ENCODE measurements around the gene DBP. TPM values are rescaled to one million over a fixed set of nuclear protein-coding genes. Genes with fewer than 3 reads are reported as not detected.

DBP gene
- total and polyA plus RNA-seq, 2 of the 13 experiments (the other 11 are each of a cell fraction or from before 2014, with no cell fraction given) = 1.7 to 5.8 TPM

DNA sequence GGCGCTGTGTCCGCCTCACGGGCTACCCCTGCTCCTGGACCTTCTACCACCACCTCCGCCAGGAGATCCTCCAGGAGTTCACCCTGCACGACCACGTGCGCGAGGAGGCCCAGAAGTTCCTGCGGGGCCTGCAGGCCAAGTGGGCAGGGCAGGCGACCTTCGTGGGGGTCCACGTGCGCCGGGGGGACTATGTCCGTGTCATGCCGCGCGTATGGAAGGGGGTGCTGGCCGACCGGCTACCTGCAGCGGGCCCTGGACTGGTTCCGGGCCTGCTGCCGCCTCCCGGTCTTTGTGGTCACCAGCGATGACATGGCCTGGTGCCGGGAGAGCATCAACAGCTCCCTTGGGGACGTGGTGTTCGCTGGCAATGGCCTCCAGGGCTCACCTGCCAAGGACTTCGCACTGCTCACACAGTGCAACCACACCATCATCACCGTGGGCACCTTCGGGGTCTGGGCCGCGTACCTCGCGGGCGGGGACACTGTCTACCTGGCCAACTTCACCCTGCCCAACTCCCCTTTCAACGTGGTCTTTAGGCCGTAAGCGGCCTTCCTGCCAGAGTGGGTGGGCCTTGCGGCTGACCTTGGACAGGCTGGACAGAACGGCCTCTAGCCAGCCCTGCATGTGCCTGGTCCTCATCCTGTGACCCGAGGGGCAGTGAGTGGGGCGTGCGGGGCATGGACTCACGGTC lies 43.4 kb upstream of the DBP start (continued):
- TF ChIP-seq, protein P1, sequence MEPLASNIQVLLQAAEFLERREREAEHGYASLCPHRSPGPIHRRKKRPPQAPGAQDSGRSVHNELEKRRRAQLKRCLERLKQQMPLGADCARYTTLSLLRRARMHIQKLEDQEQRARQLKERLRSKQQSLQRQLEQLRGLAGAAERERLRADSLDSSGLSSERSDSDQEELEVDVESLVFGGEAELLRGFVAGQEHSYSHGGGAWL (CRISPR knock-in tag; IDR thresholded peaks at IDR 0.05) = no peak
- TF ChIP-seq RNF2 (conservative IDR thresholded peaks at IDR 0.05; ENCODE audit: low read depth) (no peak), ZNF562 (CRISPR knock-in tag; IDR thresholded peaks at IDR 0.05; ENCODE audit: borderline replicate concordance) (no peak), RBM39 (IDR thresholded peaks at IDR 0.05; ENCODE audit: low read depth, low read length, poor library complexity, severe bottlenecking) (no peak), ZNF577 (CRISPR knock-in tag; IDR thresholded peaks at IDR 0.05; ENCODE audit: borderline replicate concordance, low read depth) (no peak), TOE1 (CRISPR knock-in tag; IDR thresholded peaks at IDR 0.05) (no peak), MEIS2 (CRISPR knock-in tag; IDR thresholded peaks at IDR 0.05) (no peak), GATAD2A (CRISPR knock-in tag; IDR thresholded peaks at IDR 0.05) (0 out of 2 replicates have a peak, but pooled peaks have one; percentile 32), GFI1 (CRISPR knock-in tag; IDR thresholded peaks at IDR 0.05; ENCODE audit: borderline replicate concordance) (no peak), MTA1 (CRISPR knock-in tag; IDR thresholded peaks at IDR 0.05; ENCODE audit: borderline replicate concordance) (peak; percentile 71; the same call in 1 of the 2 replicates), SRSF1 (optimal IDR thresholded peaks at IDR 0.05; ENCODE audit: low read depth, low read length) (no peak), MATR3 (CRISPR knock-in tag; IDR thresholded peaks at IDR 0.05) (no peak), ZMYM3 (CRISPR knock-in tag; IDR thresholded peaks at IDR 0.05) (peak; percentile 75), MXD4 (CRISPR knock-in tag; IDR thresholded peaks at IDR 0.05) (no peak), RFXANK (CRISPR knock-in tag; IDR thresholded peaks at IDR 0.05) (no peak)
- TF ChIP-seq, protein P2, sequence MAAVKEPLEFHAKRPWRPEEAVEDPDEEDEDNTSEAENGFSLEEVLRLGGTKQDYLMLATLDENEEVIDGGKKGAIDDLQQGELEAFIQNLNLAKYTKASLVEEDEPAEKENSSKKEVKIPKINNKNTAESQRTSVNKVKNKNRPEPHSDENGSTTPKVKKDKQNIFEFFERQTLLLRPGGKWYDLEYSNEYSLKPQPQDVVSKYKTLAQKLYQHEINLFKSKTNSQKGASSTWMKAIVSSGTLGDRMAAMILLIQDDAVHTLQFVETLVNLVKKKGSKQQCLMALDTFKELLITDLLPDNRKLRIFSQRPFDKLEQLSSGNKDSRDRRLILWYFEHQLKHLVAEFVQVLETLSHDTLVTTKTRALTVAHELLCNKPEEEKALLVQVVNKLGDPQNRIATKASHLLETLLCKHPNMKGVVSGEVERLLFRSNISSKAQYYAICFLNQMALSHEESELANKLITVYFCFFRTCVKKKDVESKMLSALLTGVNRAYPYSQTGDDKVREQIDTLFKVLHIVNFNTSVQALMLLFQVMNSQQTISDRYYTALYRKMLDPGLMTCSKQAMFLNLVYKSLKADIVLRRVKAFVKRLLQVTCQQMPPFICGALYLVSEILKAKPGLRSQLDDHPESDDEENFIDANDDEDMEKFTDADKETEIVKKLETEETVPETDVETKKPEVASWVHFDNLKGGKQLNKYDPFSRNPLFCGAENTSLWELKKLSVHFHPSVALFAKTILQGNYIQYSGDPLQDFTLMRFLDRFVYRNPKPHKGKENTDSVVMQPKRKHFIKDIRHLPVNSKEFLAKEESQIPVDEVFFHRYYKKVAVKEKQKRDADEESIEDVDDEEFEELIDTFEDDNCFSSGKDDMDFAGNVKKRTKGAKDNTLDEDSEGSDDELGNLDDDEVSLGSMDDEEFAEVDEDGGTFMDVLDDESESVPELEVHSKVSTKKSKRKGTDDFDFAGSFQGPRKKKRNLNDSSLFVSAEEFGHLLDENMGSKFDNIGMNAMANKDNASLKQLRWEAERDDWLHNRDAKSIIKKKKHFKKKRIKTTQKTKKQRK (IDR thresholded peaks at IDR 0.05; ENCODE audit: low read length) = no peak
- TF ChIP-seq, protein P3, sequence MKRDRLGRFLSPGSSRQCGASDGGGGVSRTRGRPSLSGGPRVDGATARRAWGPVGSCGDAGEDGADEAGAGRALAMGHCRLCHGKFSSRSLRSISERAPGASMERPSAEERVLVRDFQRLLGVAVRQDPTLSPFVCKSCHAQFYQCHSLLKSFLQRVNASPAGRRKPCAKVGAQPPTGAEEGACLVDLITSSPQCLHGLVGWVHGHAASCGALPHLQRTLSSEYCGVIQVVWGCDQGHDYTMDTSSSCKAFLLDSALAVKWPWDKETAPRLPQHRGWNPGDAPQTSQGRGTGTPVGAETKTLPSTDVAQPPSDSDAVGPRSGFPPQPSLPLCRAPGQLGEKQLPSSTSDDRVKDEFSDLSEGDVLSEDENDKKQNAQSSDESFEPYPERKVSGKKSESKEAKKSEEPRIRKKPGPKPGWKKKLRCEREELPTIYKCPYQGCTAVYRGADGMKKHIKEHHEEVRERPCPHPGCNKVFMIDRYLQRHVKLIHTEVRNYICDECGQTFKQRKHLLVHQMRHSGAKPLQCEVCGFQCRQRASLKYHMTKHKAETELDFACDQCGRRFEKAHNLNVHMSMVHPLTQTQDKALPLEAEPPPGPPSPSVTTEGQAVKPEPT (CRISPR knock-in tag; IDR thresholded peaks at IDR 0.05; ENCODE audit: low read depth) = no peak
- TF ChIP-seq, protein P4, sequence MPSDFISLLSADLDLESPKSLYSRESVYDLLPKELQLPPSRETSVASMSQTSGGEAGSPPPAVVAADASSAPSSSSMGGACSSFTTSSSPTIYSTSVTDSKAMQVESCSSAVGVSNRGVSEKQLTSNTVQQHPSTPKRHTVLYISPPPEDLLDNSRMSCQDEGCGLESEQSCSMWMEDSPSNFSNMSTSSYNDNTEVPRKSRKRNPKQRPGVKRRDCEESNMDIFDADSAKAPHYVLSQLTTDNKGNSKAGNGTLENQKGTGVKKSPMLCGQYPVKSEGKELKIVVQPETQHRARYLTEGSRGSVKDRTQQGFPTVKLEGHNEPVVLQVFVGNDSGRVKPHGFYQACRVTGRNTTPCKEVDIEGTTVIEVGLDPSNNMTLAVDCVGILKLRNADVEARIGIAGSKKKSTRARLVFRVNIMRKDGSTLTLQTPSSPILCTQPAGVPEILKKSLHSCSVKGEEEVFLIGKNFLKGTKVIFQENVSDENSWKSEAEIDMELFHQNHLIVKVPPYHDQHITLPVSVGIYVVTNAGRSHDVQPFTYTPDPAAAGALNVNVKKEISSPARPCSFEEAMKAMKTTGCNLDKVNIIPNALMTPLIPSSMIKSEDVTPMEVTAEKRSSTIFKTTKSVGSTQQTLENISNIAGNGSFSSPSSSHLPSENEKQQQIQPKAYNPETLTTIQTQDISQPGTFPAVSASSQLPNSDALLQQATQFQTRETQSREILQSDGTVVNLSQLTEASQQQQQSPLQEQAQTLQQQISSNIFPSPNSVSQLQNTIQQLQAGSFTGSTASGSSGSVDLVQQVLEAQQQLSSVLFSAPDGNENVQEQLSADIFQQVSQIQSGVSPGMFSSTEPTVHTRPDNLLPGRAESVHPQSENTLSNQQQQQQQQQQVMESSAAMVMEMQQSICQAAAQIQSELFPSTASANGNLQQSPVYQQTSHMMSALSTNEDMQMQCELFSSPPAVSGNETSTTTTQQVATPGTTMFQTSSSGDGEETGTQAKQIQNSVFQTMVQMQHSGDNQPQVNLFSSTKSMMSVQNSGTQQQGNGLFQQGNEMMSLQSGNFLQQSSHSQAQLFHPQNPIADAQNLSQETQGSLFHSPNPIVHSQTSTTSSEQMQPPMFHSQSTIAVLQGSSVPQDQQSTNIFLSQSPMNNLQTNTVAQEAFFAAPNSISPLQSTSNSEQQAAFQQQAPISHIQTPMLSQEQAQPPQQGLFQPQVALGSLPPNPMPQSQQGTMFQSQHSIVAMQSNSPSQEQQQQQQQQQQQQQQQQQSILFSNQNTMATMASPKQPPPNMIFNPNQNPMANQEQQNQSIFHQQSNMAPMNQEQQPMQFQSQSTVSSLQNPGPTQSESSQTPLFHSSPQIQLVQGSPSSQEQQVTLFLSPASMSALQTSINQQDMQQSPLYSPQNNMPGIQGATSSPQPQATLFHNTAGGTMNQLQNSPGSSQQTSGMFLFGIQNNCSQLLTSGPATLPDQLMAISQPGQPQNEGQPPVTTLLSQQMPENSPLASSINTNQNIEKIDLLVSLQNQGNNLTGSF (CRISPR knock-in tag; IDR thresholded peaks at IDR 0.05) = no peak

All from HepG2 (cell line).